HepG2 (cell line): ENCODE data around the gene SPDYE16. TPM values are rescaled to one million over a fixed set of nuclear protein-coding genes. Genes with fewer than 3 reads are reported as not detected.

Experiments used
- CCDC6 ChIP-seq: sonication (generic); formaldehyde crosslinking; IDR thresholded peaks from 2 replicates; pipeline ENCODE4 v1.8.1; 2022; ENCODE audit warnings: mild to moderate bottlenecking, missing genetic modification reagents, moderate library complexity
- ERF ChIP-seq: IDR thresholded peaks from 2 replicates; pipeline ENCODE4 v1.6.1; 2018; ENCODE audit warnings: missing biosample characterization, missing genetic modification reagents
- EZH2 ChIP-seq: conservative IDR thresholded peaks from 2 replicates; pipeline ENCODE4 v1.6.1; 2012; ENCODE audit warnings: mild to moderate bottlenecking, low read depth, low read length, moderate library complexity
- HMG20A ChIP-seq: IDR thresholded peaks from 2 replicates; pipeline ENCODE4 v1.6.1; 2016; ENCODE audit warnings: borderline replicate concordance
- NFKBIZ ChIP-seq: IDR thresholded peaks from 2 replicates; pipeline ENCODE4 v1.6.1; 2018; ENCODE audit warnings: missing genetic modification reagents, missing compliant biosample characterization
- RNF2 ChIP-seq: fragments of 450-650 bp; conservative IDR thresholded peaks from 2 replicates; pipeline ENCODE4 v1.6.1; 2016; ENCODE audit warnings: low read depth
- SALL1 ChIP-seq: sonication (generic); formaldehyde crosslinking; IDR thresholded peaks from 2 replicates; pipeline ENCODE4 v1.8.0; 2022; ENCODE audit warnings: mild to moderate bottlenecking, missing genetic modification reagents
- TBP ChIP-seq: sonication (generic); formaldehyde crosslinking; IDR thresholded peaks from 2 replicates; pipeline ENCODE4 v1.5.0; 2020; ENCODE audit warnings: missing genetic modification reagents
- ZFP82 ChIP-seq: sonication (generic); formaldehyde crosslinking; IDR thresholded peaks from 2 replicates; pipeline ENCODE4 v1.5.1; 2020; ENCODE audit warnings: mild to moderate bottlenecking, missing genetic modification reagents, borderline replicate concordance
- ZNF263 ChIP-seq: sonication (generic); formaldehyde crosslinking; IDR thresholded peaks from 2 replicates; pipeline ENCODE4 v1.4.0; 2020; ENCODE audit warnings: missing genetic modification reagents
- ZNF407 ChIP-seq: sonication (generic); formaldehyde crosslinking; IDR thresholded peaks from one replicate; pipeline ENCODE4 v1.5.1; 2020; ENCODE audit warnings: mild to moderate bottlenecking, missing genetic modification reagents; ENCODE audit errors: not compliant biosample characterization
- ZNF547 ChIP-seq: sonication (generic); formaldehyde crosslinking; IDR thresholded peaks from 2 replicates; pipeline ENCODE4 v1.5.1; 2020; ENCODE audit warnings: mild to moderate bottlenecking, missing genetic modification reagents
- ZNF776 ChIP-seq: sonication (generic); formaldehyde crosslinking; IDR thresholded peaks from 2 replicates; pipeline ENCODE4 v1.4.0; 2020; ENCODE audit warnings: mild to moderate bottlenecking, missing genetic modification reagents
- polyA plus RNA-seq, 8 experiments: library from polyadenylated mRNA; depleted of rRNA in 3 of 8; stranded (reverse) in 7 of 8; unstranded in 1 of 8; fragments of >200 nt; fragmentation: Illumina TruSeq in 4 of 8; extraction: Trizol in 4 of 8; gene quantifications; 2 replicates each; pipeline versions ENCODE4 v1.2.1 to v1.2.3, GENCODE V29; 2011 to 2016; ENCODE audit warnings: low read depth in 4 of 8, missing spikeins in 1 of 8, mixed read lengths in 1 of 8; ENCODE audit not compliant: insufficient read depth in 1 of 8
- total RNA-seq, 5 experiments: library from RNA; depleted of rRNA; stranded (reverse); fragments of >200 nt; fragmentation: Illumina TruSeq; extraction: Trizol; gene quantifications; 2 replicates each; pipeline ENCODE4 v1.2.3, GENCODE V29; 2016; ENCODE audit warnings: low read depth in 1 of 5
- TF ChIP-seq, protein P1 (sequence below): sonication (generic); formaldehyde crosslinking; IDR thresholded peaks from 2 replicates; pipeline ENCODE4 v1.5.1; 2020; ENCODE audit warnings: missing genetic modification reagents, mild to moderate bottlenecking, borderline replicate concordance
- TF ChIP-seq, protein P2 (sequence below): sonication (generic); formaldehyde crosslinking; IDR thresholded peaks from 2 replicates; pipeline ENCODE4 v1.9.0; 2021; ENCODE audit warnings: missing genetic modification reagents, borderline replicate concordance

SPDYE16 gene
- total and polyA plus RNA-seq, 2 of the 13 experiments (the other 11 are each of a cell fraction or from before 2014, with no cell fraction given), result 0.11 TPM; not detected in 1

DNA sequence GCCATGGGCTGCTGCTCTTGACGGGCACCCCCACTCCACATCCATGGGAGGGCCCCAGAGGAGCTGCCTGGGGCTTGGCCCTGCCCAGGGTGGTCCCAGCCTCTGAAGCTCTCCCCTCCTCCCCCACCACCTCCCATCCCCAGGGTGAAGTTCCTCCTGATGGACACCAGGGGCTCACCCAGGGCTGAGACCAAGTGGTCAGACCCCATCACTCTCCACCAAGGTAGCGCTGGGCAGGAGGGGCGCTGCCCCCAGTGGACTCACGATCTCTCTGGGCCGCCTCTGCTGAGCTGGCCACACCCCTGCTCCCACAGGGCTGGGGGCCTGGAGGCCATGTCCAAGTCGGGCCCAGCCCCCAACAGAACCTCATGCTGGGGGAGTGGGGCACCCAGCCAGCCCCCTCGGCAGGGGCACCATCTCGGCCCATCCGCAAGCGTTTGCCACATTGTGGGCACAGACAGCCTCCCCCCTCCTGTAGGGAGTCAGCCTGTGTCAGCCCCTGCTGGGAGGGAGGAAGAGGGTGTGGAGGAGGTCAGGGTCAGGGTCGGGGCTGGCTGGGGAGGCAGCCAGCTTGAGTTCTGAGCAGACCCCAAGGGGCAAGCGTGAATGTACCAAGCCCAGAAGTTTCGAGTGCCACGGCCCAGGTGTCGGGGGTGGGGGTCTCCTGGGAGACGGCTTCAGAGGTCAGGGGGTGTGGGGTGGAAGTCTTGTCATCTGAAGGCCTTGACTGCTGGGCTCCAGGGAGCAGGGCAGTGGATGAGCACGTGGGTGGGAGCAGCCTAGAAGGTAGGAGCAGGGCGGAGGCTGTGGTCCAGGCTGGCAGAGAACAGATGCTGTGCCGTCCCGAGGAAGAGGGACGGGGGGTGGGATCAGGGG lies 29.9 kb downstream of the SPDYE16 start (continued):
- TF ChIP-seq CCDC6 (CRISPR knock-in tag), result no peak
- TF ChIP-seq ZNF407, result no peak
- TF ChIP-seq, protein P1, sequence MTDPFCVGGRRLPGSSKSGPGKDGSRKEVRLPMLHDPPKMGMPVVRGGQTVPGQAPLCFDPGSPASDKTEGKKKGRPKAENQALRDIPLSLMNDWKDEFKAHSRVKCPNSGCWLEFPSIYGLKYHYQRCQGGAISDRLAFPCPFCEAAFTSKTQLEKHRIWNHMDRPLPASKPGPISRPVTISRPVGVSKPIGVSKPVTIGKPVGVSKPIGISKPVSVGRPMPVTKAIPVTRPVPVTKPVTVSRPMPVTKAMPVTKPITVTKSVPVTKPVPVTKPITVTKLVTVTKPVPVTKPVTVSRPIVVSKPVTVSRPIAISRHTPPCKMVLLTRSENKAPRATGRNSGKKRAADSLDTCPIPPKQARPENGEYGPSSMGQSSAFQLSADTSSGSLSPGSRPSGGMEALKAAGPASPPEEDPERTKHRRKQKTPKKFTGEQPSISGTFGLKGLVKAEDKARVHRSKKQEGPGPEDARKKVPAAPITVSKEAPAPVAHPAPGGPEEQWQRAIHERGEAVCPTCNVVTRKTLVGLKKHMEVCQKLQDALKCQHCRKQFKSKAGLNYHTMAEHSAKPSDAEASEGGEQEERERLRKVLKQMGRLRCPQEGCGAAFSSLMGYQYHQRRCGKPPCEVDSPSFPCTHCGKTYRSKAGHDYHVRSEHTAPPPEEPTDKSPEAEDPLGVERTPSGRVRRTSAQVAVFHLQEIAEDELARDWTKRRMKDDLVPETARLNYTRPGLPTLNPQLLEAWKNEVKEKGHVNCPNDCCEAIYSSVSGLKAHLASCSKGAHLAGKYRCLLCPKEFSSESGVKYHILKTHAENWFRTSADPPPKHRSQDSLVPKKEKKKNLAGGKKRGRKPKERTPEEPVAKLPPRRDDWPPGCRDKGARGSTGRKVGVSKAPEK (CRISPR knock-in tag), result no peak
- no peak for TF ChIP-seq RNF2
- TF ChIP-seq ZNF776, result no peak
- no peak for TF ChIP-seq ZNF547 (CRISPR knock-in tag)
- TF ChIP-seq ZNF263, result no peak
- no peak for TF ChIP-seq EZH2
- no peak for TF ChIP-seq NFKBIZ (CRISPR knock-in tag)
- TF ChIP-seq ZFP82, result no peak
- TF ChIP-seq TBP, result no peak
- peak; percentile 45; the same call in 1 of the 2 replicates for TF ChIP-seq SALL1 (CRISPR knock-in tag)
- no peak for TF ChIP-seq HMG20A (CRISPR knock-in tag)
- TF ChIP-seq ERF, result no peak
- TF ChIP-seq, protein P2, sequence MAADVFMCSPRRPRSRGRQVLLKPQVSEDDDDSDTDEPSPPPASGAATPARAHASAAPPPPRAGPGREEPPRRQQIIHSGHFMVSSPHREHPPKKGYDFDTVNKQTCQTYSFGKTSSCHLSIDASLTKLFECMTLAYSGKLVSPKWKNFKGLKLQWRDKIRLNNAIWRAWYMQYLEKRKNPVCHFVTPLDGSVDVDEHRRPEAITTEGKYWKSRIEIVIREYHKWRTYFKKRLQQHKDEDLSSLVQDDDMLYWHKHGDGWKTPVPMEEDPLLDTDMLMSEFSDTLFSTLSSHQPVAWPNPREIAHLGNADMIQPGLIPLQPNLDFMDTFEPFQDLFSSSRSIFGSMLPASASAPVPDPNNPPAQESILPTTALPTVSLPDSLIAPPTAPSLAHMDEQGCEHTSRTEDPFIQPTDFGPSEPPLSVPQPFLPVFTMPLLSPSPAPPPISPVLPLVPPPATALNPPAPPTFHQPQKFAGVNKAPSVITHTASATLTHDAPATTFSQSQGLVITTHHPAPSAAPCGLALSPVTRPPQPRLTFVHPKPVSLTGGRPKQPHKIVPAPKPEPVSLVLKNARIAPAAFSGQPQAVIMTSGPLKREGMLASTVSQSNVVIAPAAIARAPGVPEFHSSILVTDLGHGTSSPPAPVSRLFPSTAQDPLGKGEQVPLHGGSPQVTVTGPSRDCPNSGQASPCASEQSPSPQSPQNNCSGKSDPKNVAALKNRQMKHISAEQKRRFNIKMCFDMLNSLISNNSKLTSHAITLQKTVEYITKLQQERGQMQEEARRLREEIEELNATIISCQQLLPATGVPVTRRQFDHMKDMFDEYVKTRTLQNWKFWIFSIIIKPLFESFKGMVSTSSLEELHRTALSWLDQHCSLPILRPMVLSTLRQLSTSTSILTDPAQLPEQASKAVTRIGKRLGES (CRISPR knock-in tag), result no peak
